HUDEP-2 (cell line): ENCODE measurements around the gene PDXK.

ENCODE experiments used
- DNase-seq, 76 experiments: peaks; one replicate each; lab custom pipeline; 2025; ENCODE audit not compliant: unreplicated experiment in 76 of 76; lab: John Stamatoyannopoulos, UW

PDXK gene

DNA sequence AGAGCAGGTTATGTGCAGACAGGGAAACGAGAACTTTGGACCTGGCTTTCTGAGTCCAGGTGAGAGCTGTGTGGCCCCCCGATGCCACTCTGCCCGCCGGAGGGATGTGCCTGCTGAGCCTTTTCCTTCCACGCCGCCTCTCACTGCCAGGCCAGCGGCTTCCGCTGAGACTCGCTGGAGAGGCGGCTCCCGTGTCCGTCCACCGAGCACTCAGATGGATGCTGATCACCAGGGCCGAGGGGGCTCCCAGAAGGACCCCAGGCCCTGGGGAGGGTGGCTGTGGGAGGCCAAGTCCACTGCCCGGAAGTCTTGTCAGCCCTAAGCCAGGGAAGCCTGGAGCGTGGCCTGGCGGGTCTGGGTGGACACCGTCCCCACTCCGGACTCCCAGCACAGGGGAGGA is 40.7 kb downstream of the PDXK start:
- no peak for DNase-seq

DNA sequence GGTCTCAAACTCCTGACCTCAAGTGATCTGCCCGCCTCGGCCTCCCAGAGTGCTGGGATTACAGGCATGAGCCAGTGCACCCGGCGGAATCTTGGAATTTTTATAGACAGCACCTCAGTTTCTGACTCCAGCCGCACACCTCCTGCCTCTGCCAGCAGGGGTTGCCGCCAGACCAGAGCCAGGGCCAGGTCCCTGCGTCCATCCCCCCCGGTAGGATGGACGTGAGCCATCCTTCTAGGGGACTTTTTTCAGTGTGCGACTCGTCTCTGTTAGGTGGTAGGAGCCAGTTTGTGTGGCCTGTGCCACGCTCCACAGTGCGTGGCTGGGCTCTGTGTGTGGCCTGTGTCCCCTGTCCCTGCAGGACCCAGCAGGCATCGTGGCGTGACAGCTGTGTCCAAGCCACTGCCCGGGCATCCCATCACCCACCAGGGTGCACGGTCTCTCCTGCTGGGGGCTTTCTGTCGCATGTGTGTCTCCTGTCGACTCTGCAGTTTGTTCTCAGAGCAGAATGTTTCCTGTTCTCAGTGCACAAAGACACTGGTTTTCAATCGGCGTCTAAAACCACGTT is 41.5 kb downstream of the PDXK start:
- no peak for DNase-seq

DNA sequence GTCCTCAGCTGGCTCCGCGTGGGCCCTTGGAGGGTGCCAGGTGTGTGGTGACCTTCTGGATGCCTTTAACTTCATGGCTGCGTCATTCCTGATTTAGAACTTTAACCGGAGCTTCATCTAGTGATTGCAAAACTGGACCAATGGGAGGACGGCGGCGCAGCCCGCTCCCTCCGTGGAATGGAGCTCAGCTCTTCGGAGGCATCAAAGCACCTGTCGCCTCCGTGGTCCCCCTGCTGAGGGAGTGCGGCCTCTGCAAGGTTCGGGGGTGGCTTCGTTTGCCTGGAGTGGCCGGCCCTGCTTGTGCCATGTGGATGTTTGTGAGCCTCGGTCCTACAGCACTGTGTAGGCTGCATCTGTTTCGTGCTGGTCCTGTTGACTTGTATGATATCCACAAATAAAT is 43.0 kb downstream of the PDXK start:
- no peak for DNase-seq

DNA sequence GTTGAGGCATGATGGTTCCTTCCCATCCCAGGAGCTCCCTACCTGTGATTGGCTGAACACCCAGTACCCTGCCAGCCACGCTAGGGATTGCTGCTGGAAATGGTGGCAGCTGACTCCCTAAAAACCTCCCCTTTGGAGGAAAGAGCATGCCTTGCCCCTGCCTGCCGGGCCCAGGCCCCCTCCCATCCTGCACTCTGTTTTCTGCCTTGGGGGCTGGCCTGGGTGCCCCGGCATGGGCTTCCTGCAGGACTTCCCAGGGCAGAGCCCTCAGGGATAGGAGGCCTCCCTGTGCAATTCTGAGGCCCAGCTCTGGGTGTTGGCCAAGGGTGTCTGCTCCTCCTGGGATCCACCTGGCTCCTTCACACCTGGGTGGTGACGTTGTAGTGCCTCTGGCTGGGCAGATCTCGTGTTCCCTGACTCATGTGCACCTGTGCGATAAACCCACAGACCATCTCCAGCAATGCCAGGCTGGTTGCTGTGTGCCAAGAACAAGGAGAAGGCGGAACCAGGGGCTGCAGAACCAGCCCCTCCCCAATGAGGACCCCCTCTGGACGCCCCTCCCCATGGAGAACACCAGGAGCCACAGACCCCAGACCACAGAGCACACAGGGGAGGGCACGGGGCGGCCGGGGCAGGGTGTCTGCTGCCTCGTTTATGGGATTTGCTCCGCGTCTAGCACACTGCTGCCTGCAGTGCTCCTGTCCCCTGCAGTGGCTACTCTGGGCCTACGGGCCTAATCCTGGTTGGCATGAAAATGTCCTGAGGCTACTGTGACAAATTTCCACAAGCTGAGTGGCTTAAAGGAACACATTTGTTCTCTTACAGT is 43.6 kb downstream of the PDXK start:
- no peak for DNase-seq

DNA sequence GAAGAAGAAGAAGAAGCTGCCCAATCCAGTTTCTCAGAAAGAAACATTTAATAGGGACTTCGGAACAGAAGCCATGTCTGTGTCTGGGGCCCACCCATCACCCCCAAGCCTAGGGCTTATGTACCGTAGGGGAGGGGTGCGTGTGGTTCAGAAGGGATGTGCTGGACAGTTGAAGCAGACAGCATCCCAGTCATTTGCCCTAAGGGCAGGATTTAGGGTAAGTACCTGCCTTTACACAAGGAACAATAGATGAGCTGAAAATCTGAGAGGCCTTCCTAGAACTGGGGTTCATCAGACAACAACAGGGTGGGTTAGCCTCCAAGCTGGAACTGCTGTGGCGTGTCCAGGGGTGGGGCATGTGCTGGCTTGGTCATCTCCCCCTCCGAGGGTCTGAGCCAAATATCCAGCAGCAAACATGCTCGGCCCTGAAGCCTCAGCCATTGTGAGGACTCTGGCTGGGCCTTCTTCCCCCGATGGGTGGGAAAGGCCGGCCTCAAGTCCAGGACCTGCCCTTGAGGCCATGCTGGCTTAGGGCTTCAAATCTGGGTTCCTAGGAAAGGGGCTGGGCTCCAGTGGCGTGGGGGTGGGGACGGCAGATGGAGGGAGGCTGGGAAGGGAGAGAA is 45.1 kb downstream of the PDXK start:
- DNase-seq, result no peak

DNA sequence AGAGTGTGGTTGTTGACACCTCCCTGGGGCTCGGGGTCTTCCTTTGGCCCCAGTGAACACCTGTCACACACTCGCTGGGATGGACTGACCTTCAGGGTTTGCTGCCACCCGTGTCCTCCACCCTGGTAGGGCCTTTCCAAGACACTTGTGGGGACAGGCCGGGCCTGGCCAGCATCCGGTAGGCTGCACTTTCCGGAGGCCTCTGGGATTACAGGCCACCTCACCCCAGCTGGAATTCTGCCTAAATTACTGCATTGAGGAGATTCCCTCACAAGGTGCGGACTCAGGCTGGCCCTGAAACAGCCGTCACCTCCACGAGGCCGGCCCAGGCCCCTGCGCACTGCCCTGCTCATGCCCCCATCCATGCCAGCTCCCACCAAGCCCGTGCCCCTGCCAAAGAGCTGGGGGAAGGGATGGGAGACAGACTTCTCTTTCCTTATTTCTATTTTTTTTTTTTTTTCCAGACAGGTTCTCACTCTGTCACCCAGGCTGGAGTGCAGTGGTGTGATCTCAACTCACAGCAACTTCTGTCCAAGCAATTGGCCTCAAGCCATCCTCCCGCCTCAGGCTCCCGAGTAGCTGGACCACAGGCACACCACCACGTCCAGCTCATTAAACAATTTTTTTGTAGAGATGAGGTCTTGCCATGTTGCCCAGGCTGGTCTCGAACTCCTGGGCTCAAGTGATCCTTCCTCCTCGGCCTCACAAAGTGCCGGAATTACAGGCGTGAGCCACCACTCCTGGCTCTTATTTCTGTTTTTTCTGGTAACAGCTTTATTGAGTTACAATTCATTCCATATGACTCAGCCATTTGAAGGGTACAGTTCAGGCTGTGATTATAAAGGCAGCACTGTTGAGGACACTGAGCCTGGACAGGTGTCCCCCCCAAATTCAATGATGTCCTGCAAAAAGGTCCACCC is 45.9 kb downstream of the PDXK start:
- no peak for DNase-seq

DNA sequence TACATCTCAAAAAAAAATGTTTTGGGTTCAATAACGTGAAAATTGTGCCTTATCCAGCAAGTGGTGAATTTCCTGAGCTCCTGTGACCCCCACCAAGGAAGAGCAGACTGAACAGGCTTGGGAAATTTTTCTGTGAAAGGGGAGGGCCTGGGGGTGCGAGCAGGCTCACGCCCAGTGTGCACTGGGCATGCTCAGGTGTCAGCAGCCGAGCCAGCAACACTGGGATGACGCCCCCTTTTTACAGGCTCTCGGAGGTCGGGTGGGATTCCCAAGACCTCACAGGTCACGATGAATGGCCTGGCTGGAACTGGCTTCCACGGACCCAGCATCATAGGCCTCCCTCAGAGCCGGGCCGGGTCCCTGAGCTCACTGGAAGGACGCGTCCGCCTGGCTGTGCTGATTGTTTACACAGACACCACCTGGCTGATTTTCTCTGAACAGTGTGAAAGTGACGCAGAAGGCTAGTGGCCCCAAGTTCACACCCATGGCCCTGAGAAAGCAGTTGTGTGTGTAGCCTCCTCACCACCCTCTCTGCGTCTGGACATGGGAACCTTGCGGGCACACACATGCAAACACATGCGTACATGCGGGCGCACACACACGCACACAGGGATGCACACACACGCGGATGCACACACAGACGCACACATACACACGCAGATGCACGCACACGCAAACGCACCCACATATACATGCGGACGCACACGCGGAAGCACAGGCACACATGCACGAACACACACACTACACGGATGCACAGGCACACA is 48.0 kb downstream of the PDXK start:
- no peak for DNase-seq

DNA sequence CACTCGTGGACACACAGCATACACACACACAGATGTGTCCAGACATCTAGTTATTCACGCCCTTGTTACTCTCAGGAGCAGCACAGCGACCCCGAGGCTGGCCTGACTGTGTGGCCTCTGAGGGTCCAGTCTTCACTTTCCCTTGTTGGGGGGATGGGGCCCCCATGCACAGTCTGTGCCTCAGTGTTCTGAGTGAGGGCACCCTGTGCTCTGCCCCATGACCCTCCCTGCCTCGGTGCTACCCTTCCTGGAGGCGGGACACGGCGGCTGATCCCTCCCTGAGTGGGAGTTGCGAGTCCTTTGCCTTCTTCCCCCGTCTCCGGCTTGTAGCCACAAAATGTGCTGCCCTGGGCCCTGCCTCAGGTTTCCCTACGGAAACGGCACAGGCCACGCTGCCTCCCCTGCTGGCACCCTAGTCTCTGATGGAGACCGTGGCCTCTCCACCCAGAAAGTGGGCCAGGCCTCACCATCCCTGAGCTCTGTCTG is 48.6 kb downstream of the PDXK start:
- DNase-seq, result no peak

DNA sequence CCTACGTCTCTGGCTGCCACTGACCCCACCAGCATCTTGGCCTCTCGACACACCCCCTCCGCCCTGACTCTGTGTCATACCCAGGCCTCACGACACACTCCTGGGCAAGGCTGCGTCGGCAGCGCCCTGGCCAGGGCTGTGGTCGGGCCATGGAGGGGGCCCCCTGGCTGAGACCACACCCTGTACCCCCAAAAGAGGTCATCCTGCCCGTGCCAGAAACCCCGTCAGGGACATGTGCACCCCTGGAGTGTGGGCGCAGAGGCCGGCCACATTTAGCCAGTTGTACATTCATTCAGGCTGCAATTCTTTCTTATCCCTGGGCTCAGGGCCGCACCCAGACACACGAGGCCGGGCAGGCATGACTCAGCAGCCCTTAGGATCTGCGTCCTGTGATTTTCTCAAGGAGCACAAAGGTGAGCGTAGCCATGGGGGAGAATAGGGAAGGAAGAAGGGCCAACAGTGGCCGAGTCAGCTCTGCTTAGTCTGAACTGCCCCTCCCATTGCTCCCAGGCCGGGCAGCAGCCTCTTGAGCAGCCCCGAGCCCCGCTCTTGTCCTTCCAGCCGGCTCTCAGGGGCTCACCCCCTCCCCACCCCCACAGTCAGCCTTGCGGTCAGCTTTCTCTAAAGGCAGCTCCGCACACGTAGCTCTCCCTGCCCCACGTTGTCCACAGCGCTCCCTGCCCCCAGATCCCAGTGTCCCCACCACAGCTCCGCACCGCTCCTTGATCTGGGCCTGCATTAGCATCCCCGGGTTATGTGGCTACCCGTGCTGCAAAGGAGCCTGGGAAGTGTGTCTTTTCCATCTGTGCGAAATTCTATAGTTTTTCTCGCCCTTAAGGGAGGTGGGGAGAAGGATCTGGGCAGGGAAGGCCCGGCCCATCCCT is 49.3 kb downstream of the PDXK start:
- DNase-seq, result peak in 73 of 76 experiments; percentile 29 to 91 (median 64)

DNA sequence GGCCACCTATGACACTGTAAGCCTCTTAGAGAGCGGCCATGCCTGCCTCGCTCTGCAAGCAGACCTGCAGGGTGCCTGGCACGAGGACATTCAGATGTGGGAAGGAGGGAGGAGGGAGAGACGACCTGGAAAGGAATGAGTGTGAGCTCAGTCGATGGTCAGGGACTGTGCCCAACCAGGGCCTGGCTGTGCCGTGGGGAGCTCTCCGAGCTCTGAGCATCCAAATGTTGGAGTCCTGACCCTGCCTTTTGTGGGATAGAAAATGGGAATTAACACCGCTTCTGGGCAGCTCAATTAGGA is 49.9 kb downstream of the PDXK start:
- DNase-seq, result no peak

DNA sequence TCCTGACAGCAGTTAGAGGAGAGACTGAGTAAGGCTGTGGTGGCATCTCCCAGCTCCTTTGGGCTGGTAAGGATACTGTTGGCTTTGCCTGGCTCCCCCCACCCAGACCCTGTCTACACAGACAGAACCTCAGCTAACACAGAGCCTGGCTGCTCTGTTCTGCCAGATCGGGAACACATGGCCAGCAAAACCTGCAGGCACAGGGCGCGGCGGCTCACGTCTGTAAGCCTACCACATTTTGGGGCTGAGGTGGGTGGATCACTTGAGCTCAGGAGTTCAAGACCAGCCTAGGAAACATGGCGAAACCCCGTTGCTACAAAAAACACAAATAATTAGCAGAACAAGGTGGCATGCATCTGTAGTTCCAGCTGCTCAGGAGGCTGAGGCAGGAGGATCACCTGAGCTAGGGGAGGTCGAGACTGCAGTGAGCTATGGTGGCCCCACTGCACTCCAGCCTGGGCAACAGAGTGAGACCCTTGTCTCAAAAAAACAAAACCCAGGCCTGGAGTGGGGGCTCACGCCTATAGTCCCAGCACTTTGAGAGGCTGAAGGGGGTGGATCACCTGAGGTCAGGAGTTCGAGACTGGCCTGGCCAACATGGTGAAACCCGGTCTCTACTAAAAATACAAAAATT is 50.5 kb downstream of the PDXK start:
- DNase-seq, result no peak

DNA sequence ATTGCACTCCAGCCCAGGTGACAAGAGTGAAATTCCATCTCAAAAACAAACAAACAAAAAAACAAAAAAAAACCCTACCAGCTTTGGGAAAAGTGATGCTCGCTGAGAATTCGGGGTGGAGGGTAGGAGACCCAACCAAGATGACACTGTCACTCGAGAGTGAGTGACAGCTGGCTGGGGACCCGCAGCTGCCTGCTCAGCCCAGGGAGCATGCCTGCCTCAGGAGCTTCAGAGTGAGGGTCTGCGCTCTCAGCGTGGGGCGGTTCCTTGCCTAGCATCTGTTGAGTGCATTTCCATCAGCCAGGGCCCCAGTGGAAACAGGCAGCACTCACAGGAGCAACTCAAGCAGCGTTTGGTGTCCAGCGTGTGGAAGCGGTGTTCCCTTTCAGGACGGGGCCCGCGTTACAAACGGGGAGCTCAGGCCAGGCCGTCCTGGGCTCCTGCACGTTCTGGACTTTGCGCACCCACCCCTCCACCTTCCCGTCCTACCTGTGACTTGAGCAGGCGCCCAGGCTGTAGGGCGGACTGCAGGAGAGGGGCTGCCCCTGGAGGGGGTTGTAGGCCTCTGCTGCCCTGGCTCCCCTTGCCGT is 51.2 kb downstream of the PDXK start:
- DNase-seq, result no peak

DNA sequence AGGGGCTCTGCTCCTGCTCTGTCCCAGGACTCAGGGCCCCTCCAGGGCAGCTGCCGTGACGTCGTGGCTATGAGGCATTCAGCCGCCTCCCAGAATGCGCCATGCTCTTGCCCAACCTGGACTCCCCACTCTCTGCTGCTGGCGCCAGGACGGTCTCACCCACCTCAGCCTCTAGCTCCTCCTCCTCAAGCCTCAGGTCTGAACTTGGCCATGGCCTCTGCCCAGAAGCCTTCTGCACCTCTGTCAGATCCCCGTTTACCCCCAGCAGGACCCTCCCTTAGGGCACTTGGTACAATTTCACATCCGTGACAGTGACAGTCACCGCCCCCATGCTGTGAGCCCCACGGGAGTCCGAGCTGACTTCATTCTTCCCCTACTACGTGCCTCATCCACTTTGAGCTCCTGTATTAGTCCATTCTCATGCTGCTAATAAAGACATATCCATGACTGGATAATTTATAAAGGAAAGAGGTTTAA is 52.3 kb downstream of the PDXK start:
- no peak for DNase-seq

DNA sequence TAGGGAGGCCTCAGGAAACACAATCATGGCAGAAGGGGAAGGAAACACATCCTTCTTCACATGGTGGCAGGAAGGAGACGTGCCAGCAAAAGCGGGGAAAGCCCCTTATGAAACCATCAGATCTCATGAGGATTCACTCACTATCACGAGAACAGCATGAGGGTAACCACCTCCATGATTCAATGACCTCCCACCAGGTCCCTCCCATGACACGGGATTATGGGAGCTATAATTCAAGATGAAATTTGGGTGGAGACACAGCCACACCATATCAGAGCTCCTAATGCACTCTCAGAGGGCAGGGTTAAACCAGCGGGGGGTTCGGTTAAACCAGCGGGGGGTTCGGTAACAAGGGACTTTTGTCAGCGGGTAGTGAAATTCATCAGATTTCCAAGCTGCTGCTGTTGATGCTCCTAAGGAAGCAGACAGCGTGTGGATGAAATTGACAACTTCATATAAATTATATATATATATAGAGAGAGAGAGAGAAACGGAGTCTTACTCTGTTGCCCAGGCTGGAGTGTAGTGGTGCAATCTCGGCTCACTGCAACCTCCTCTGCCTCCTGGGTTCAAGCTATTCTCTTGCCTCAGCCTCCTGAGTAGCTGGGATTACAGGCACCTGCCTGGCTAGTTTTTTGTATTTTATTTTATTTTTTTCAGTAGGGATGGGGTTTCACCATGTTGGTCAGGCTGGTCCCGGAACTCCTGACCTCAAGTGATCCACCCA is 52.9 kb downstream of the PDXK start:
- peak in 3 of 76 experiments; percentile 12 to 34 (median 12) for DNase-seq

DNA sequence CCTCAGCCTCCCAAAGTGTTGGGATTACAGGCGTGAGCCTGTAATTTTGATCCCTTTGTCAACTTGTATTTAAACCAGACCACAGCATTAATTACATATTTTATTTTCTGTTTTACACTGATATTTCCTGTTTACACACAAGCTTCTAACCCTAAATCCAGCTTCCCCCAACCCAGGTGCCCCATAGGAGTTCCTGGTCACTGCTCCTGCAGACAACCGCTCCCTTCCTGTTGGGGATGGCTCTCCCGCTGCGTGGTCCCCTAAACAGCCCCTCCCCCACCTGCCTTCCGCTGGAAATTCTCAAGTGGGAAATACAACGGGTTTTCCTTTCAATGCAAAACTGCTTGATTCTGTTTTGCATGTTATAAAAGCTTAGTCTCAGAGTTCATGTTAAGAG is 53.5 kb downstream of the PDXK start:
- DNase-seq, result no peak

DNA sequence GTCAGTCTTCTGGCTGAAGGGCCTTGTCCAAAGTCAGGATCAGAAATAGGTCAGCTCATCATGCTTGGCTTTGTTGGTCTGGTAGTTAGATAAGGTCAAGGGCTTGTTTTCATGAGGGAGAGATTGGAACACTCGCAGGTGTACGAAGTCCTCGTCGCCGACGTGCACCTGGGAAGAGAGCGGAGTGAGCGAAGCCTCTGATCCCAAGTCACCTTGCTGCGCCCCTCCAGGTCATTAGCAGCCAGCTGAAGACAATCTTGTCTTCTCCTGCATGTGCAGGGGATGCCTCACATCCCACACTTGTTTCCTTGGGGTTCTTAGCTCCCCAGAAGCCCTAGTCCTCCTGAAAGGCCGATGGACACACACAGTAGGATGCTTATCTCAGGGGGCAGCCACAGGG is 55.2 kb downstream of the PDXK start:
- no peak for DNase-seq

DNA sequence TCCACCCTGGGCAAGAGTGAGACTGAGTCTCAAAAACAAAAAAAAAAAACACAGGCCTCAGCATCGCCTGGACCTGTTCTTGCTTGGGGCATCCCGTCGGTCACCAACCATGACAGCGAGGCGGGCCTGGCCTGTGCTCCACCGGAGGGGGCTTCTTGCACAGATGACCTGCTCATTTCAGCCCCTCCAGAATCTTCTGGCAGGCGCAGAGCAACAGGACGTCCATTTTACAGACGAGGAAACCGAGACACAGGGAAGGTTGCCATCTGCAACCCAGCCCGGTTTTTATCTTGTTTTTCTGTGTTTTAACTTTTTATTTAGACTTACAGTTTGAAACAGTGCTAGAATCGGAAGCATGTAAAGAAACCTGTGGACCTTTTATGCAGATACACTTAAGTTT is 56.3 kb downstream of the PDXK start:
- no peak for DNase-seq
